ENCODE data around the gene TFDP2.
"Not testable (repeated sequence)": the region's sequence is repeated elsewhere in the genome, so short reads cannot be mapped to it uniquely, and the experiment has no call there.

TFDP2 gene

DNA sequence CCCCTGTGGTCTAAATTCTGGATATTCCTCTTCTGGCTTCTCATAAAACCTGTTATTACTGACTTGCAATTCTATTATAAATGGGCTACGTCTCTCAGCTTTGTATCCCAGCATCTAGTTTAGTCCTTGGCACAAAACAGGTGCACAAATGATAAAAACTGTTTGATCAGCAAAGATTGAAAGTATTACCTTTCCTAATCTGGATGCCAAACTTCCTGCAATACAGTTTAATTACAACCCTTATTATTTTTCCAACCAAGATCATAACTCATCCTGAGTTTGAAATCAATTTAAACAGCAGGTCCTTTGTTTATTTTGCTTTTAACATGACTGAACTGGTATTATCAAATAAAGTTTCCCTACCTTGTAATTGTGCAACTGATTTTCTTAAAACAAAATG, 140.3 kb downstream of the TFDP2 start:
- Histone ChIP-seq H3K4me3 (no peak overlapping the region), H3K4me1 (no peaks in the 10 kb centered on the region), H3K9me3 (no peaks in the 10 kb centered on the region), H3K36me3 (replicated peaks) (no peaks in the 10 kb centered on the region), H3K27me3 (ENCODE audit: low read depth) (no peaks in the 10 kb centered on the region)
- DNase-seq (ENCODE audit: low spot score in 2 of 2) = no peak
- in situ Hi-C loops (cut with MboI; ENCODE audit: low sequenced_read_pairs) = no loop called here

DNA sequence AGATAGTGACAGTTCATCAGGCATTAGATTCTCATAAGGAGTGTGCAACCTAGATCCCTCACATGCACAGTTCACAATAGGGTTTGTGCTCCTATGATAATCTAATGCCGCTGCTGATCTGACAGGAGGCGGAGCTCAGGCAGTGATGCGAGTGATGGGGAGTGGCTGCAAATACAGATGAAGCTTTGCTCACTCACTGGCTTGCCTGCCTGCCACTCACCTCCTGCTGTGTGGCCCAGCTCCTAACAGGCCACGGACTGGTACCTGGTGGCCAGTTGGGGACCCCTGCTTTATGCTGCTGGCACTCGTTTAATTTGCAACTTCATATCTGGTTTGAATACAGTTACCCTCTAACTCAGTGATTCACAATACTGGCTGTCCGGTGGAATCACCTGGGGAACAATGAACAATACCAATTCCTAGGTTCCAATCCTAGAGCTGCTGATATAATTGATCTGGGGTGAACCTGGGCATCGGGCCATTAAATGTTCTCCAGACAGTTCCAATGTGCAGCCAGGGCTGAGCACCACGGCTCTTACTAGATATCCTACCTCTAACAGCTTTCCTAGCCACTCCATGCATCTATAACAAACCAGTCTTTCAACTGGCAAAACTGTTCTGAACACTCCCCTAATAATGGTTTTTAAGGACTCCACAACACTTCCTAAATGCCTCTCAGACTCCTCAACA, 141.5 kb downstream of the TFDP2 start:
- H3K4me3 ChIP-seq = no peak overlapping the region
- H3K4me1 ChIP-seq = peaks cover 11% of the 10 kb centered on the region
- no peaks in the 10 kb centered on the region for H3K9me3 ChIP-seq
- no peak for DNase-seq (ENCODE audit: low spot score in 2 of 2)
- no peaks in the 10 kb centered on the region for H3K27me3 ChIP-seq (ENCODE audit: low read depth)
- no peaks in the 10 kb centered on the region for H3K36me3 ChIP-seq (replicated peaks)
- in situ Hi-C loops (cut with MboI; ENCODE audit: low sequenced_read_pairs) = no loop called here

- in situ Hi-C loops (cut with MboI; ENCODE audit: low sequenced_read_pairs); H3K36me3 ChIP-seq (replicated peaks); H3K9me3 ChIP-seq; H3K27me3 ChIP-seq (ENCODE audit: low read depth); DNase-seq (ENCODE audit: low spot score in 2 of 2); H3K4me3 ChIP-seq: not testable (repeated sequence)
- H3K4me1 ChIP-seq = peaks cover 11% of the 10 kb centered on the region
Observed at GRCh38 chr3:142004957-142005356, 144.4 kb downstream of the TFDP2 start.

DNA sequence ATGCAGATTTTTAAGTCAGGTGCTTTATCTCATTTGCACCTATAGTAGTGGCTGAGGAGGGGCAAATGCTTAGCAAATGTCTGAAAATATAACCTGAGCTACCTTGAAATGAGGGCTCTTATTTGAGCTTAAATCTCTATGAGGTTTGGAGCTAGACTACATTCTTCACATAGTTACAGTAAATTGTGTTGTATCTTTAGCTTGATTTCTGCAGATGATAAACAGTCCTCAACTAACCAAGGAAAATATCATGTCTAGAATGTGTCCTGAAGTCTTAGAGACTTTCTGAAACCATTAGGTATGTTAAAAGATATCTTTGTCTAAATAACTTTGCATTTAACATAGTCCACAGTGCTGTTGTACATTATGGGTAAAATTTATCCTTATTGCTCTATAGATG, 145.3 kb downstream of the TFDP2 start:
- no peak overlapping the region for H3K4me3 ChIP-seq
- peaks cover 11% of the 10 kb centered on the region for H3K4me1 ChIP-seq
- DNase-seq (ENCODE audit: low spot score in 2 of 2) = no peak
- no peaks in the 10 kb centered on the region for H3K9me3 ChIP-seq
- H3K27me3 ChIP-seq (ENCODE audit: low read depth) = no peaks in the 10 kb centered on the region
- no peaks in the 10 kb centered on the region for H3K36me3 ChIP-seq (replicated peaks)
- in situ Hi-C loops (cut with MboI; ENCODE audit: low sequenced_read_pairs) = no loop called here

DNA sequence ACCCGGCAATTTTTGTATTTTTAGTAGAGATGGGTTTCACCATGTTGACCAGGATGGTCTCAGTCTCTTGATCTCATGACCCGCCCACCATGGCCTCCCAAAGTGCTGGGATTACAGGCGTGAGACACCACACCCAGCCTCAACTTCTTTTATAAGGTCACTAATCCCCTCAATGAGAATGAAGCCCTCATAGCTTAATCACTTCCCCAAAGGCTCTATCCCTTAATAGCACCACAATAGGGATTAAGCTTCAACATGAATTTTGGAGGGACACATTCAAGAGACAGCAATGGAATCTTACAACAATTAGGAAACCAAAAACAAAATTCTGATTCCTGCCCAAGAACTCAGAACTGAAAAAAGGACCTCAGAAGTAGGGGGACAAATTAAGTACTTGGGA, 146.1 kb downstream of the TFDP2 start:
- no peaks in the 10 kb centered on the region for H3K9me3 ChIP-seq
- peak; percentile 75 to 92 for DNase-seq (ENCODE audit: low spot score in 2 of 2)
- peaks cover 11% of the 10 kb centered on the region for H3K4me1 ChIP-seq
- H3K4me3 ChIP-seq = no peak overlapping the region
- in situ Hi-C loops (cut with MboI; ENCODE audit: low sequenced_read_pairs) = no loop called here
- no peaks in the 10 kb centered on the region for H3K36me3 ChIP-seq (replicated peaks)
- no peaks in the 10 kb centered on the region for H3K27me3 ChIP-seq (ENCODE audit: low read depth)

DNA sequence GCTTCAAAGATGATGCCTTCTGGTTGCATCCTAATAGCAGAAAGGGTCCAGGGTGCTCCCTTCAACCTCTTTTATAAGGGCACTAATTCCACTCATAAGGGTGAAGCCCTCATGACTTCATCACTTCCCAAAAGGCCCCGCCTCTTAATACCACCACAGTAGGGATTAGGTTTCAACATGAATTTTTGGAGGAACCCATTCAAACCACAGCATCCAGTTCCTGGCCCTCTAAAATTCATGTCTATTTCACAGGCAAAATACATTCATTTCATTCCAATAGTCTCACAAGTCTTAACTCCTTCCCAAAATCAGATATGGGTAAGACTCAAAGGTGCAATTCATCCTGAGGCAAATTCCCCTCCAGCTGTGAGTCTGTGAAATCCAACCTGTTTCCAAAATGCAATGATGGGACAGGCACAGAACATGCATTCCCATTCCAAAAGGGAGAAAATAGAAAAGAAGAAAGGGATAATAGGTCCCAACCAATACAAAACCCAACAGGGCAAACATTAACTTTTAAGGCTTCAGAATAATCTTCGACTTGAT, 148.9 kb downstream of the TFDP2 start:
- DNase-seq (ENCODE audit: low spot score in 2 of 2) = no peak
- H3K4me1 ChIP-seq = peaks cover 25% of the 10 kb centered on the region
- no peak overlapping the region for H3K4me3 ChIP-seq
- H3K9me3 ChIP-seq = no peaks in the 10 kb centered on the region
- no peaks in the 10 kb centered on the region for H3K36me3 ChIP-seq (replicated peaks)
- in situ Hi-C loops (cut with MboI; ENCODE audit: low sequenced_read_pairs) = no loop called here
- H3K27me3 ChIP-seq (ENCODE audit: low read depth) = no peaks in the 10 kb centered on the region

DNA sequence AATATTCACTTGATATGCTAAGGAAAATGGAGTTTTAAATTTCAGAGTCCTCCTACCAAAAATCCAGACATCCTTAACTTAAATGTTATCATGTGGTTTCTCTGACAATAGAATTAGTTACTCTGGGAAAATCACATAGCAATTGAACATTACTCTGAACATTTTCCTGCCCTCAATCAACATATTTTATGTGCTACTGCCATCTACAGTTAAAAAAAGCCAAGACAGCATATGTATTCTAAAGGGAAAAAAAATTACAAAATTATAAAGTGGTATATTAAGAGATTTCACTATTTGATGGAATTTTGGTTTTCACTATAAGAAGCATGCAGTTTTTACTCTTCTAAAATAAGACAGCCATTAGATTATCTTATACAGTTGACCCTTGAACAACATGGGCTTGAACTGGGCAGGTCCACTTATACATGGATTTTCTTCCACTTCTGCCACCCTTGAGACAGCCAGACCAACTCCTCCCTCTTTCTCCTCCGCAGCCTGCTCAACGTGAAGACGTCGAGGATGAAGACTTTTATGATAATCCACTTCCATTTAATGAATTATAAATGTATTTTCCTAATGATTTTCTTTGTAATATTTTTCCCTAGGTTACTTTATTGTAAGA, 150.6 kb downstream of the TFDP2 start:
- H3K9me3 ChIP-seq = no peaks in the 10 kb centered on the region
- peaks cover 27% of the 10 kb centered on the region for H3K4me1 ChIP-seq
- DNase-seq (ENCODE audit: low spot score in 2 of 2) = peak in 1 of 2 experiments; percentile 41
- in situ Hi-C loops (cut with MboI; ENCODE audit: low sequenced_read_pairs) = no loop called here
- H3K36me3 ChIP-seq (replicated peaks) = no peaks in the 10 kb centered on the region
- no peak overlapping the region for H3K4me3 ChIP-seq
- no peaks in the 10 kb centered on the region for H3K27me3 ChIP-seq (ENCODE audit: low read depth)

DNA sequence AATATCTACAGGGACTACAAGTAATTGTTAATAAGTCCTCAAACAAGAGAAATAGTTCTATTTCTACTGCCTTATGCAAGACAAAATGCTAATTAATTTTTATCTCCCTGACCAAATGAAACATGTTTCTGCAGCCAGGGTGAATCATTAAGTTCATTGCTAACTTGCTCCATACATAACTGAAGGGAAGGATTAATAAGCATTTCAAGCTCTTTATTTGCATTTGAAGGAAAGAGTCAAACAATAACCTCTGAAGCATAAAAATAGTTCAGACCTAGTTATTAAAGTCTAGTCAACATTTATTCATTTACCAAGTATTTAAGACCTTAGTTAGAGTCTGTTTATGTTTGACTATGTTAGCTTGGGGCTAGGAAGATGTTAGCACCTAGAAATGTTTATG, 152.9 kb downstream of the TFDP2 start:
- no peaks in the 10 kb centered on the region for H3K9me3 ChIP-seq
- no peak overlapping the region for H3K4me3 ChIP-seq
- H3K36me3 ChIP-seq (replicated peaks) = no peaks in the 10 kb centered on the region
- H3K27me3 ChIP-seq (ENCODE audit: low read depth) = no peaks in the 10 kb centered on the region
- H3K4me1 ChIP-seq = peaks cover 18% of the 10 kb centered on the region
- in situ Hi-C loops (cut with MboI; ENCODE audit: low sequenced_read_pairs) = no loop called here
- peak in 1 of 2 experiments; percentile 87 for DNase-seq (ENCODE audit: low spot score in 2 of 2)

GRCh38 chr3:141994856-141995255, 154.5 kb downstream of the TFDP2 start:
- Histone ChIP-seq H3K27me3 (ENCODE audit: low read depth) (no peaks in the 10 kb centered on the region), H3K4me3 (no peak overlapping the region), H3K36me3 (replicated peaks) (no peaks in the 10 kb centered on the region), H3K9me3 (no peaks in the 10 kb centered on the region), H3K4me1 (peaks cover 18% of the 10 kb centered on the region)
- in situ Hi-C loops (cut with MboI; ENCODE audit: low sequenced_read_pairs) = no loop called here
- no peak for DNase-seq (ENCODE audit: low spot score in 2 of 2)

GRCh38 chr3:141992512-141992911, 156.8 kb downstream of the TFDP2 start:
- Histone ChIP-seq H3K9me3 (no peaks in the 10 kb centered on the region), H3K4me1 (peaks cover 18% of the 10 kb centered on the region), H3K36me3 (replicated peaks) (no peaks in the 10 kb centered on the region), H3K27me3 (ENCODE audit: low read depth) (no peaks in the 10 kb centered on the region), H3K4me3 (no peak overlapping the region)
- in situ Hi-C loops (cut with MboI; ENCODE audit: low sequenced_read_pairs) = no loop called here
- DNase-seq (ENCODE audit: low spot score in 2 of 2) = no peak

DNA sequence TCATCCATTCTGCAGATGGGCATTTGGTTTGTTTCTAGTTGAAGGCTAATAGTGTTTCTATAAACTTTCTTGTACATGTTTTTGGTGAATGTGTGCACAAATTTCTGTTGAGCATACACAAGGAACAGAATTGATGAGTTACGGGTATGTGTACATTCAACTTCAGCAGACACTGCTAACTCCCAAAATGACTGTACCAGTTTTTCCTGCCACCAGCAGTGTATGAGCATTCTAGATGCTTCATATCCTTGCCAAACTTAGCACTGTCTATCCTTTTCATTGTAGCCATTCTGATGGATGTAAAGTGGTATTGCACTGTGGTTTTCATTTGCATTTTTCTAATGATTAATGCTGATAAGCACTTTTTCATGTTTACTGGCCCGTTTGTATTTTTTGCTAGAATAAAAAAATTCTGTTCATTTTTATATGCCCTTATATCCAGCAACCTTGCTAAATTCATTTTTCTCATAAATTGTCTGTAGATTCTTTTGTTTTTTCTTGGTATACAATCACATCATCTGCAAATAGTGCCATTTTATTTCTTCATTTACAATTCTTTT, 162.7 kb downstream of the TFDP2 start:
- H3K4me1 ChIP-seq = peaks cover 13% of the 10 kb centered on the region
- in situ Hi-C loops (cut with MboI; ENCODE audit: low sequenced_read_pairs) = no loop called here
- no peaks in the 10 kb centered on the region for H3K36me3 ChIP-seq (replicated peaks)
- no peaks in the 10 kb centered on the region for H3K9me3 ChIP-seq
- DNase-seq (ENCODE audit: low spot score in 2 of 2) = peak in 1 of 2 experiments; percentile 36
- H3K4me3 ChIP-seq = no peak overlapping the region
- no peaks in the 10 kb centered on the region for H3K27me3 ChIP-seq (ENCODE audit: low read depth)

GRCh38 chr3:141981084-141981483, 168.3 kb downstream of the TFDP2 start:
- Histone ChIP-seq H3K9me3 (no peaks in the 10 kb centered on the region), H3K27me3 (ENCODE audit: low read depth) (no peaks in the 10 kb centered on the region), H3K4me3 (no peak overlapping the region), H3K4me1 (peaks cover 1% of the 10 kb centered on the region), H3K36me3 (replicated peaks) (no peaks in the 10 kb centered on the region)
- DNase-seq (ENCODE audit: low spot score in 2 of 2) = no peak
- in situ Hi-C loops (cut with MboI; ENCODE audit: low sequenced_read_pairs) = no loop called here

DNA sequence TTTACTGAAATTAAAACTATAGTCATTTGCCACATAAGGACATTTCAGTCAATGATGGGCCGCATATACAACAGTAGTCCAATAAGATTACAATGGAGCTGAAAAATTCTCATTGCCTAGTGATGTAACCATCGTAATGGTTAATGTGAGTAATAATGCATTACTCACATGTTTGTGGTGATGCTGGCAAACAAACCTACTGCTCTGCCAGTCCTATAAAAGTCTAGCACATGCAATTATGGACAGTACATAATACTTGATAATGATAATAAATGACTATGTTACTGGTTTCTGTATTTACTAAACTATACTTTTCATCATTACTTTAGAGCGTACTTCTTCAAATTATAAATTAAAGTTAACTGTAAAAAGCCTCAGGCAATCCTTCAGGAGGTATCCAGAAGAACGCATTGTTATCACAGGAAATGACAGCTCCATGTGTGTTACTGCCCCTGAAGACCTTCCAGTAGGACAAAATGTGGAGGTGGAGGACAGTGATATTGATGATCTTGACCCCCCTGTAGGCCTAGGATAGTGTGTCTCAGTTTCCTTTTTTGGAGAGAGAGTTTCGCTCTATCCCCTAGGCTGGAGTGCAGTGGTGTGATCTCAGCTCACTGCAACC, 170.2 kb downstream of the TFDP2 start:
- in situ Hi-C loops (cut with MboI; ENCODE audit: low sequenced_read_pairs) = no loop called here
- no peak for DNase-seq (ENCODE audit: low spot score in 2 of 2)

GRCh38 chr3:141974777-141975176, 174.6 kb downstream of the TFDP2 start:
- H3K9me3 ChIP-seq; H3K4me1 ChIP-seq; in situ Hi-C loops (cut with MboI; ENCODE audit: low sequenced_read_pairs); DNase-seq (ENCODE audit: low spot score in 2 of 2); H3K27me3 ChIP-seq (ENCODE audit: low read depth); H3K36me3 ChIP-seq (replicated peaks); H3K4me3 ChIP-seq: not testable (repeated sequence)

More for the DNA sequence above, 170.2 kb downstream of the TFDP2 start:
- no peak overlapping the region for H3K4me3 ChIP-seq
- H3K27me3 ChIP-seq (ENCODE audit: low read depth) = no peaks in the 10 kb centered on the region
- H3K9me3 ChIP-seq = no peaks in the 10 kb centered on the region
- H3K36me3 ChIP-seq (replicated peaks) = no peaks in the 10 kb centered on the region
- H3K4me1 ChIP-seq = no peaks in the 10 kb centered on the region

All from HAP-1 (cell line).